GM12891 (cell line): ENCODE data around the gene ARSD.

Experiments
- PAX5 ChIP-seq: IDR thresholded peaks from 2 replicates; pipeline ENCODE4 v1.6.1; 2011; ENCODE audit warnings: low read length, moderate library complexity, mild to moderate bottlenecking; ENCODE audit not compliant: insufficient read depth, severe bottlenecking
- POLR2A ChIP-seq: IDR thresholded peaks from 2 replicates; pipeline ENCODE4 v1.6.1; 2011; ENCODE audit warnings: low read depth, low read length, control low read depth
- POLR2AphosphoS5 ChIP-seq: IDR thresholded peaks from 2 replicates; pipeline ENCODE4 v1.6.1; 2011; ENCODE audit warnings: low read depth, low read length, control low read depth
- POU2F2 ChIP-seq: IDR thresholded peaks from 2 replicates; pipeline ENCODE4 v1.6.1; 2011; ENCODE audit warnings: low read depth, mild to moderate bottlenecking, control low read depth, low read length, moderate library complexity
- SPI1 ChIP-seq: IDR thresholded peaks from 2 replicates; pipeline ENCODE4 v1.6.1; 2011; ENCODE audit warnings: low read depth, low read length, control low read depth
- TAF1 ChIP-seq: IDR thresholded peaks from 2 replicates; pipeline ENCODE4 v1.6.1; 2011; ENCODE audit warnings: low read depth, low read length, control low read depth

- TF ChIP-seq TAF1 (no peak), POLR2AphosphoS5 (no peak), POLR2A (no peak), SPI1 (no peak), POU2F2 (no peak), PAX5 (no peak)
Observed at GRCh38 chrX:2883770-2884169, 45.4 kb downstream of the ARSD start.
